Skin epidermis (tissue), 12 donors: ENCODE results near the gene SLF2.
A peak's percentile ranks its signal among the peaks of the same experiment; 100 is the strongest.

ENCODE experiments used
- H3K27ac ChIP-seq, 21 experiments: fragments of 200-600 bp; sonication (generic) in 11 of 21; one replicate each; pipeline ENCODE4 v1.5.0; 2020; ENCODE audit warnings: mild to moderate bottlenecking in 3 of 21, inconsistent platforms in 2 of 21, moderate library complexity in 2 of 21
- H3K4me3 ChIP-seq, 7 experiments: fragments of 200-600 bp; sonication (generic) in 2 of 7; one replicate each; pipeline ENCODE4 v1.5.0; 2020; ENCODE audit warnings: inconsistent platforms in 2 of 7, mild to moderate bottlenecking in 2 of 7, moderate library complexity in 1 of 7

Gene SLF2, protein sequence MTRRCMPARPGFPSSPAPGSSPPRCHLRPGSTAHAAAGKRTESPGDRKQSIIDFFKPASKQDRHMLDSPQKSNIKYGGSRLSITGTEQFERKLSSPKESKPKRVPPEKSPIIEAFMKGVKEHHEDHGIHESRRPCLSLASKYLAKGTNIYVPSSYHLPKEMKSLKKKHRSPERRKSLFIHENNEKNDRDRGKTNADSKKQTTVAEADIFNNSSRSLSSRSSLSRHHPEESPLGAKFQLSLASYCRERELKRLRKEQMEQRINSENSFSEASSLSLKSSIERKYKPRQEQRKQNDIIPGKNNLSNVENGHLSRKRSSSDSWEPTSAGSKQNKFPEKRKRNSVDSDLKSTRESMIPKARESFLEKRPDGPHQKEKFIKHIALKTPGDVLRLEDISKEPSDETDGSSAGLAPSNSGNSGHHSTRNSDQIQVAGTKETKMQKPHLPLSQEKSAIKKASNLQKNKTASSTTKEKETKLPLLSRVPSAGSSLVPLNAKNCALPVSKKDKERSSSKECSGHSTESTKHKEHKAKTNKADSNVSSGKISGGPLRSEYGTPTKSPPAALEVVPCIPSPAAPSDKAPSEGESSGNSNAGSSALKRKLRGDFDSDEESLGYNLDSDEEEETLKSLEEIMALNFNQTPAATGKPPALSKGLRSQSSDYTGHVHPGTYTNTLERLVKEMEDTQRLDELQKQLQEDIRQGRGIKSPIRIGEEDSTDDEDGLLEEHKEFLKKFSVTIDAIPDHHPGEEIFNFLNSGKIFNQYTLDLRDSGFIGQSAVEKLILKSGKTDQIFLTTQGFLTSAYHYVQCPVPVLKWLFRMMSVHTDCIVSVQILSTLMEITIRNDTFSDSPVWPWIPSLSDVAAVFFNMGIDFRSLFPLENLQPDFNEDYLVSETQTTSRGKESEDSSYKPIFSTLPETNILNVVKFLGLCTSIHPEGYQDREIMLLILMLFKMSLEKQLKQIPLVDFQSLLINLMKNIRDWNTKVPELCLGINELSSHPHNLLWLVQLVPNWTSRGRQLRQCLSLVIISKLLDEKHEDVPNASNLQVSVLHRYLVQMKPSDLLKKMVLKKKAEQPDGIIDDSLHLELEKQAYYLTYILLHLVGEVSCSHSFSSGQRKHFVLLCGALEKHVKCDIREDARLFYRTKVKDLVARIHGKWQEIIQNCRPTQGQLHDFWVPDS

DNA sequence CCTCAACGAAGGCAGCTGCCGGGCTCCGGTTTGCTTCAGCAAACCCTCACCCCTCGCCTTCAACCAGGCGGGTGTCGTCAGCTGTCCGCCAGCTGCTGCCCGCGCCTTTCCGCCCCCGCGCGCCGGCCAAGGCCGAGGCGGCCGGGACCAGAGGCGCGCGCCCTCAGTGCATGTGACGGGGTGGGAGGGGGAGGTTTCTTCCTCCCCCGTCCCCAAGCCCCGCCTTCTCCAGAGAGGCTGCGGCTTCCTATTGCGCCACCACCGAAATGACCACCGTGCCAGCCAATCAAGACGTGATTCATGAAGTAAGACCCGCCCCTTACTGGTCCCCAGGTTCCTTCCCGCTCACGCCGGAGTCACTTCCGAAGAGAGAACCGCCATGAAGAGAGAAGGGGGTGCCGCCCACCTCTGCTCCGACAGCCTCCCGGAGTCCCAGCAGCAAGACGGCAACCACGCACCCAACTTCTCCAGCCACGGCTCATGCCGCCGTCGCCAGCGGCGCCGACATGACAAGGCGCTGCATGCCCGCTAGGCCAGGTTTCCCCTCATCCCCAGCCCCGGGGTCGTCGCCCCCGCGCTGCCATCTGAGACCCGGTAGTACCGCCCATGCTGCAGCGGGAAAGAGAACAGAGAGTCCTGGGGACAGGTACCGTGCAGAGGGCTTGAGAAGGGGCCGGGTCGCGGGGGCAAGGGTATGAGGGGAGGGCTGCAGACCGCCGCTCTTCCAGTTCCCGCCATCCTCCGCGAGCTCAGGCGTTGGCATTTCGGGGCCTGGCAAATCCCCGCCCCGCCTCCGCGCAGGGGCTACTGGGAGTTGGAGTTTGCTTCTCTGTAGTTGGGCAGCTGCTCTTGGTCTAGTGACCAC lies at the start of gene SLF2:
SLF2 (plus strand) TSS at position 359 of the 865 bp plus-strand sequence; CDS start at position 507, 148 bp downstream.
- Histone ChIP-seq H3K27ac (peak within 1 kb of the TSS; percentile 74 to 97 (median 92)), H3K4me3 (peak within 1 kb of the TSS; percentile 89 to 100 (median 98))

DNA sequence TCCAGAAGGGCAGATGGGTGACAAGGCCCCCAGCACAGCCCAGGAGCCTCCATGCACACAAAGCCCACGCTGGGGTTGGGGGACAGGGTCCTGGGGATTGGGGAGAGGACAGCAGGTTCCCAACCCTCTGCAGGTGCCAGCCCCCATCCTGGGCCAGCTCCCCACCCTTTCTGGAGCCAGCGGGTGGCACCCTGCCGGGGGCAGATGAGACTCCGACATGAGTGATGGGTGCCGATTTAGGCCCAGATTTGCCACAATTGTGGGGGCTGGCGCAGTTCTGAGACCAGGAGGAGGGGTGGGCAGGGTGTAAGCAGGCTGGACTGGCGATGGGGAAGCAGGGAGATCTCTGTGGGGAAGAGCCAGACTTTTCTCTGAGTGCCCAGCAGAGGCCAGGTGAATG lies 49.3 kb upstream of the SLF2 start:
- H3K4me3 ChIP-seq: no peak overlapping the region
- no peak overlapping the region for H3K27ac ChIP-seq

DNA sequence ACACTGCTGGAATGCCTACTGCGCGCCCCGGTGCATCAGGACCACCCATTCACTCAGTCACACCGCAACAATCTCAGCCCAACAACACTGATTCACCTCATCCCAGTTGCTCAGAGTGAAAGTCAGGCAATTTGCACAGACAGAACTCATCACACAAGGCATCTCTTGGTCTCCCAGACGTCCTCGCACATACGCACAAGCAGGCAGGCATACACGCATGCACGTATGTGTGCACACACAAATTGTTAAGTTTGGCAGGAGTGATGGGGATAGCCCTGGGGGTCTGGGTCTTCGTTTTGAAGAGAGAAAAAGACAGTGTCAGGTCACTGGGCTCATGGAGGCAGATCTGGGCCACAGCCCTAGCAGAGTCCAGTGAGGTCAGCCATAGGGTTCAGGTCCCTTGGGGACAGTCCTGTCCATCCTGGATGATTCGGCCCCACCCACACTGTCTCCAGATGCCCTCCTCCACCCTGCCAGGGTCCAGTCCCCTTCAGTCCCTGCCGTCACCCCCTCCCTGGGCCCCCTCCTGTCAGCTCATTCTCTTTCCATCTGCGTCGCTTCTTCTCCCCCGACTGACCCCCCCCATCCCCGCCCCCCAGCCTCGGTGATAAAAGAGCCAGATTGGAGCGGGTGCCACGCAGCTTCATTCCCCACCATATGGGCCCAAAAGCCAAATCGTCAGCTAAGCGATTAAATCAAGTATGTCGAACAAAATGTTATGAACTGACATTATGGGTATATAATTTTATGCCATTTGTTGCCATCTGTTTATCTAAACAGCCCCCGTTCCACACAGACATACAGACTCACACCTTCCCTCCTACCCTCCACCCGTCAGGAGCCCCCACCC lies 48.5 kb upstream of the SLF2 start:
- no peak overlapping the region for H3K27ac ChIP-seq
- H3K4me3 ChIP-seq: no peak overlapping the region

DNA sequence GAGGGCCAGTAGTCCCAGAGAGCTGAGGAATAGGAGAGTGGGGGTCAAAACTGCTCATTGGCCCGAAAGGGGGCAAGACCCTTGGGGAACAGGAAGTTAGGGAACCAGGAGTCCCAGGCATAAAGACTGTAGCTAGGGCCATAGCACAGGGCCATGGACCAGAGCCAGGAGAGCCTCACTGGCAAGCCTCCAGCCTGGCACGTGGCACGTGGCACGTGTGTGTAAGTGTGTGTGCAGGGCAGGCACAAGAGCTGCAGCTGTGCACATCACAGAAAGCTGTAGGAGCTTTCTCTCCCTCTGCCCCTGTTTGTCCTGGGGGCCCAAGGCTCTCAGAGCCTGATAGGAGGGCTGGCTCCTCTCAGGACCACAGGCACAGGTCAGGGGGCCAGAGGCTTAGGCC lies 47.8 kb upstream of the SLF2 start:
- H3K4me3 ChIP-seq: no peak overlapping the region
- no peak overlapping the region for H3K27ac ChIP-seq

DNA sequence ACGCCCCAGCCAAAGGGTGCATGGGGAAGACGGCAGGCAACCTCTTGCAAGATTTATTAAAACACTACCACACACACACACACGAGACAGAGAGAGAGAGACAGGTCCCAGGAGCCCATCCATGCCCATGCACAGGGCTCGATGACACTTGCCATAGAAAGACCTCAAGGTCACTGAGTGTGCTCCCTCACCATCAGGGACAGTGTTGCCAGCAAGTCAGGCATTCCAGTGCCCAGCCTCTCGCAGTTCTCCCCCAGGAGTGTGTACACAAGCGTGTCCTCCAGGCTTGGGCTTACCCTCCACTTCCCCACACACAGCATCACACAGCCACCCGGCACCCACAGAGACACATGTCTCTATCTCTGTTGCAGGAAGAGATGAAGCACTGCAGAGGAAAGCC lies 46.8 kb upstream of the SLF2 start:
- H3K27ac ChIP-seq: no peak overlapping the region
- no peak overlapping the region for H3K4me3 ChIP-seq

DNA sequence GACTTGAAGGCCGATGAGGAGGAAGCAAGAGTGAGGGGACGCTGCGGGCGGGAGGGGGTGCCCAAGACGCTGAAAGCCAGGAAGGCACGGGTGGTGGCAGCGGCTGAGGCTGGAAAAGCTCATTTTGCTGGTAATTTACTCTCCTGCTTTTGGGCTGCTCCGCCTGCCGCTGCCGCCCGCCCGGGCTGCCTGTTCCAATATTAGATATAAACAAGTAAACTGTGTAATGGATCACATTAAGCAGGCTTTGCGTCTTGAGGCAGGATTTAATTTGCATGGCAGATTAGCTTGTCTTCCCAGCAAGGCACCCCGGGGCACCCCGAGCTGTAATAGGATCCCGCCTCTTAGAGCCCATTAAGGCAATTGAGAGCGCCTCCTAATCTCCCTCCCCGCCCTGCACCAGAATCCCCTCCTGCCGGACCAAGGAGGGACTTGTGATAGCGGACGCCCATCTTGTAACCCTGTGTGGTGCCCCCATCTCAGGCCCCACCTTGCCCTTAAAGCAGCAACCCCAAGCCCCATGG lies 46.1 kb upstream of the SLF2 start:
- Histone ChIP-seq H3K4me3 (no peak overlapping the region), H3K27ac (no peak overlapping the region)

DNA sequence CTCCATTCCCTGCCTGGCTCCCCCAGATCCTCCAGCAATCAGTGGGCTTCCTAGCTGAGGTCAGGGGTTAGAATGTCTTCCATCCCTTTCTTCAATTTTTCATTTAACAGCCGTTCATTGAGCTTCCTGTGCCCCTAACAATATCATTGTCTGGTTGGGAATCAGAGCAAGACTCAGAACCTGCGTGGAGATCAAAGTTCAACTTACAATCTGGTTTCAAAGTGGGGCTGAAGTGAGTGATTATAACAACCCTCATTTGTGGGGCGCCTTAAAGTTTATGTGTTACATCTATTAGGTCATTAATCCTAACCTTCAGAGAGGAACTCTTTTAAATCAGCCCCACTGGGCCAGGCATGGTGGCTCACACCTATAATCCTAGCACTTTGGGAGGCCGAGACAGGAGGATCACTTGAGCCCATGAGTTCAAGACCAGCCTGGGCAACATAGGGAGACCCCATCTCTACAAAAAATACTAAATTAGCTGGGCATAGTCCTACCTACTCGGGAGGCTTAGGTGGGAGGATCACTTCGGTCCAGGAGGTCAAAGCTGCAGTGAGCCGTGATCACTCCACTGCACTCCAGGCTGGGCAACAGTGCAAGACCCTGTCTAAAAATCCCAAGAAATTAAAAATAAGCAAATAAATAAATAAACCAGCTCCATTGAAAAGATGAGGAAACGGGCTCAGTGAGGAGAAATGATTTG lies 45.4 kb upstream of the SLF2 start:
- H3K4me3 ChIP-seq: no peak overlapping the region
- no peak overlapping the region for H3K27ac ChIP-seq

DNA sequence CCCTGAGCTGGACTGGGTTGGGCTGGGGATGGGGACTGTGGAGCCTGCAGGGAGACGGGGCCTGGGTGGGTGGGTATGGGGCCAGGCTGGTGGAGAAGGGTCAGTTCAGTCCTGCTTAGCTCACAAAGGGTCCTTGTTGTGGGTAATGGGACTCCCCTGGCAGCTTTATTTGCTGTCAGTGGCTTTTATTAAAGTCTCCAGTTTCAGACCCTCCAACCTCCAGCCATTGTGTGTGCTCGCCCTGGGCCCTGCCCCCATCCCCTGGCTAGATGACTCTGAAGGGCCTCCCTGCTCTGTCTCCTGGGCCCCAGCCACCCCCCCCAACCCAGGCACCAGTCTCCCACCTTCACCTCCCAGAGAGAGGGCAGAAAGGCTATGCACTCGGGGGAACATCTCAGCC lies 44.4 kb upstream of the SLF2 start:
- no peak overlapping the region for H3K27ac ChIP-seq
- no peak overlapping the region for H3K4me3 ChIP-seq

DNA sequence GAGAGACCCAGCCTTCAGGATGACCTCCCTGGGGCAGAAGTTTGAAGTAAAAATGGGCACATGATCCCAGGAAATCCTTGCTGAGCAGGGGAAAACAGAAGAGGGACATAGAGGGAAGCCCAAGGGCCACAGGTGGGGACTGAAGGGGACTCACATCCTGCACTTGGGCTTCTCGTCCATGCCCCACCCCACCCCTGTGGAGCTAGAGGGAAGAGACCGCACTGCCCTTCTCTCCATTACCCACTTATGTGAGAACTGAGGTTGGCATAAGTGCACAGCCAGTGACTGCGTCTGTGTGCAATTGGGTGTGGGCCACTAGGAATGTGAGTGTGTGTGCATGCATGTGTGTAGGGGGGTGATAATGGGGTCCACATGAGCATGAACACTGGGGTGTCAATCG lies 43.4 kb upstream of the SLF2 start:
- Histone ChIP-seq H3K27ac (no peak overlapping the region), H3K4me3 (no peak overlapping the region)

DNA sequence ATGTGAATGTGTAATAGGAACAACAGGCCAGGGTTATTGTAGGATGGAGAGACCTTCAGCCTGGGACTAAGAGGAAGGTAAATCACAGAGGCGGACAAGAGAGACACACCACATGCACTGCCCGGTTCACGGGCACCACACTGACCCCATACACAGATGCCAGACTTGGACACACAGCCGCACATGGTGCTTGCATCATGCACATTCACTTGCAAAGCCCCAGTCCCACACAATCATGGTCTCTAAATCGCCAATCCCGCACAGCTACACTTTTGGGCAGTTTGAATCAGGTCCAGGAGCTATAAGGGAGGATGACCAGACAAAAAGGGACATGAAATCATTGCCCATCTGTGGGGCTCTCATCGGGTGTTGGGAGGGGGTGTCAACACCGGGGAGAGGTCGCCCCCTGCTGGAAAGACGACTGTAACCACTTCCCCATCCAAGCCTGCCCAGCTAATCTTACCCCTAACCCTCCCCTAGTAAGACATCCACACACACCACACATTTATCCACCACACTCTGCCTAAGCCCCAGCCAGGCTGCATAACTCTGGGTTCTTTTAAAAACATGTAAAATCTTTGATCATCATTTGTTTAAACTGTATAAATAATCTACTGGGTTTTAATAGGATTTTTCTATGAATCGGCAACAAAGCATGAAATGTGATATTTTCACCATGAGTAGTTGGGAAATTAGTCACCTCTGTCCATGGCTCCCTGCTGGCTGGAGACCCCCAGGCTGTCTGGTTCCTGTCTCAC lies 40.5 kb upstream of the SLF2 start:
- Histone ChIP-seq H3K27ac (no peak overlapping the region), H3K4me3 (no peak overlapping the region)

DNA sequence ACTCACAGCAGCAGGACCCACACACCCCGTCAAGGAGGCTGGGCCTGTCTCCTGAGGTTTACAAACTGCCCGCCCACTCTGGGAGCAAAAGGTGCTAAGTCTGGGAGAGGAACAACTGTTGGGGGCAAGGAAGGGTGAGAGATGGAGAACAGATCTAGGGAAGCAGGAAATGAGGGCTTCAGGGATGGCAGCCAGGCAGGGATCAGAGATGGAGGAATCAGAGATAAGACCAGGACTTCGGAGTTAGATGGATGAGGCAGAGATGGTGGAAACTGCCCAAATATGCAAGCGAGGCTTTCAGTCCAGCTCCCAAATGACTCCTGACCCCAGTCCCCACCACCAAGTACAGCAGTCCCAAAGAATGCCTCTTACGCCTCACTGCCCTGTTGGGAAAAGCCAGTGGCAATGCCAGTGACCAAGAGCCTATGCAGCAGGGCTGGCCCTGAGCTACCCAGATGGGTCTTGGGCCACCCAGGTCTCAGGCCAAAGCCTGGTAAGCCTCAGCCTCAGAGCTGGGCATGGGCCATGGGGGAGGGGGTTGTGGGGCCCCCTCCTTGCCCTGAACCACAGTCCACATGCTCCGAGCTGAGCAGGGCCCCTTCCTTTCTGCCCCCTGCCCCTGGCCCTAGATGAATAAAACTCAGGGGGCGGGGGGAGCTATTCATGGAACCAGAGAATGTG lies 39.5 kb upstream of the SLF2 start:
- no peak overlapping the region for H3K4me3 ChIP-seq
- H3K27ac ChIP-seq: no peak overlapping the region

DNA sequence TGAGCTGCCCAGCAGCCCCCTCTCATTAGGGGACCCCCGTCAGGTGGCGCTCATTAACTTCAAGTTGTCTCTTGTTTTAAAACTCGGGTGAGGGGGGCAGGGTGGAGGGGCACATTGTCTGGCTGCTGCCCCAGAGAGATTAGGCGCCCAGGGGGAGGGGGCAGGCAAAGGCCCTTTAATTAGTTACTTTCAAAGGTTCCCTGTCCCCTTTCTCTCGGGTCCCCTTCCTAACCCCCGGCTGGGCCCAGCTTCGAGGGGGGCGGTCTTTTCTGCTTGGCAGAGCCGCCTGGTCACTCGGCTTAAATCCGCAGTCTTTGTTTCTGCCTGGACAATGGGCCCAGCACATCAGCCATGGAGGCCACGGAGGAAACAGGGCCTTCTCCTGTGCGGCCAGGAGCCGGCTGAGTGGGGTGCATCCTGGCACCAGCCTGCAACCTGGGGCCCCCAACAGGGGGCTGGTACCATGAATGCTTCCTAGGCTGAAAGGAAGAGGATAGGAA lies 38.9 kb upstream of the SLF2 start:
- no peak overlapping the region for H3K4me3 ChIP-seq

DNA sequence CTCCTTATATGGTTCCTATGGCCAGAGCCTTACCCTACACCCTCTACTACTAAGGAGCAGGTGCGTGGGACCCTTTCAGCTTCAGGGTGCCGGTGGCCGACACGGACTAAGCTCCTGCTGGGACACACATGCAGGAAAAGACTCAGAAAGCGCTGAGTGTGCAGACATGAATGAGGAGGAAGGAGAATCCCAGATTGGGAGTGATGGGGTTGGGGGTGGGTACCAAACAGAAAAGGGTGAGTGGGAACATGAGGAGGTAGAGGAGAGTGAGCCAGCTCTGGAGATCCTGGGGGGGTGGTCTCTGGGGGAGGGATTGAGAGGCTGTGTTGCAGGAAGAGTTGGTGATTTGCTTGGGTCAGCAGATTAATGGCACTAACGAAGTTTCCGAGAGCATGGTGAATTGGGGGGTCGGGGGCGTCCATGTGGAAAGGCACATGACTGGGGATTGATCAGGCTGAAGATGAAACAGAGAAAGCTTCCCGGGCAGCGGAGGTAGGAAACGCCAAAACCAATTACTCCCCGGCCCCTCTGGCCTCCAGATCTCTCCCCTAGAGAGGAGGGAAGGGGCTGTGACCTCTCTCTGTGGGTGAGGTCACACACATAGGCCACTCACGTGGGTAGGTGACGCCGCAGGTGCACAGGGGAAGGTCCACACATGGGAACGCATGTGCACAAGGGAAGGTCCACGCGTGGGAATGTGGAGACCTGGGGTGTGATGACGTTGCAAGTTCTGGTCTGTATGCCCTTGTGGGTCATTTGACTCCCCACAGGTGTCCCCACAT lies 37.9 kb upstream of the SLF2 start:
- no peak overlapping the region for H3K4me3 ChIP-seq
- no peak overlapping the region for H3K27ac ChIP-seq

More for the DNA sequence above, 38.9 kb upstream of the SLF2 start:
- H3K27ac ChIP-seq: no peak overlapping the region

DNA sequence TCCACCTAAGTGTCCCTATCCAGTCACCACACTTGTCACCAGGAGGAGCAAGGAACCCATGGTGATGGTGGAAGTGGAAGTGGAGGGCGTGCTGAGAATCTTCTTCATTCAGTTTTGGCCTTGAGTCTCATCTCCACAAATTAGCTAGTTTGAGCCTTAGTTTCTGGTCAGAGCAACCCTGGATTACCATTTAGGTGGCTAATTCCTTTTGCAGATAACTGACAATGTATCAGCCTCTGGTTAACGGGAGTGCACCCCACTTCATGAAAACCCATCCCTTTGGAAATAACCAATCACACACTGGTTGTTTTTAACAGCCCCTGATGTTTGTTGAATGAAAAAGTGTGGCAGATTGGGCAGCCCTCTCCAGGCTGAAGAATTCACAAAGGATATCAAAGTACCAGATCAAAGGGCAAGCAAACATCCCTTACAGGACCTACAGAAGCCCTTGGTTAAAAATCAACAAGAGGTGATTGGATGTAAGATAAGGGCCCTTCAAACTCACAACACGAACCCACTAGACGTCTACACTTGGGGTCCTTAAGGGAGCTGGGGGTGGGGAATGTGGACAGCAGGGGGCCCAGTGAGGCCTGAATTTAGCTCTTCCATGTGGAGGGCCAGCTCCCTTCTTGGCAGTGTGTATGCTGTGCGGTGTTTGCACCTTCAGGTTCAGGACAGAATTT lies 37.1 kb upstream of the SLF2 start:
- no peak overlapping the region for H3K27ac ChIP-seq

More for the DNA sequence above, 37.1 kb upstream of the SLF2 start:
- no peak overlapping the region for H3K4me3 ChIP-seq
